Frontal cortex (tissue), 4 donors: Measurements from ENCODE around the gene COL11A1. TPM values are rescaled to one million over a fixed set of nuclear protein-coding genes. Genes with fewer than 3 reads are reported as not detected.
A peak's percentile ranks its signal among the peaks of the same experiment; 100 is the strongest.
"Not testable (repeated sequence)": the region's sequence is repeated elsewhere in the genome, so short reads cannot be mapped to it uniquely, and the experiment has no call there.

Source experiments
- DNase-seq, 2 donors: peaks; one replicate each; pipeline ENCODE4 v3.0.0; 2012; ENCODE audit warnings: low spot score in 2 of 2
- FAIRE-seq: peaks from 2 replicates; lab custom pipeline; 2012; peaks lifted over from hg19 to GRCh38; lab: Jason Lieb, UNC
- total RNA-seq: library from RNA; depleted of rRNA; stranded (reverse); fragments of >200 nt; gene quantifications from one replicate; pipeline ENCODE4 v1.2.3, GENCODE V29; 2014
- donor health status: control.
- donor health status: control.
- donor health status: control.

COL11A1 gene
- total RNA-seq: 20.0 TPM

GRCh38 chr1:103108376-103109150 is at the start of gene COL11A1:
Gene COL11A1, minus strand, starts transcription at chr1:103108522. Its CDS starts 344 bp downstream, at chr1:103108178.
- DNase-seq (peak in 1 of 2 donors; percentile 43), FAIRE-seq (no peak)

DNA sequence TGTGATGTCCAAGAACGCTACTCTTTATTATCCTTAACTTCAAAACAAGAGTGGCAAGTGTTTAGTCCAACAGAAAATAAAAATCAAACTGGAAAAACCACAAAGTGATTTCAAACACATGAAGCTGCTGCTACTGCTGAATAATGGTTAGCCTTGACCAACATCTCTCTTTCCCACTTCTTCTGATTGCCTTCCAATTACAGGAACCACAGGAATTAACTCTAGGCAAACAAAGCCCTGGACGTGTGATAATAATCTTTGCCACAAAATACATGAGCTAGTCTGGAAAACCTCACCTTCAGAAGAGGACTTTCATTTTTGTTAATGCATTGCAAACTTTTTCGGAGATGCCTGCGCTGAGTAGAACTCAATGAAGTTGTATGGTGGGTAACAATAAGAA is 48.6 kb upstream of the COL11A1 start:
- DNase-seq: no peak
- FAIRE-seq: no peak

DNA sequence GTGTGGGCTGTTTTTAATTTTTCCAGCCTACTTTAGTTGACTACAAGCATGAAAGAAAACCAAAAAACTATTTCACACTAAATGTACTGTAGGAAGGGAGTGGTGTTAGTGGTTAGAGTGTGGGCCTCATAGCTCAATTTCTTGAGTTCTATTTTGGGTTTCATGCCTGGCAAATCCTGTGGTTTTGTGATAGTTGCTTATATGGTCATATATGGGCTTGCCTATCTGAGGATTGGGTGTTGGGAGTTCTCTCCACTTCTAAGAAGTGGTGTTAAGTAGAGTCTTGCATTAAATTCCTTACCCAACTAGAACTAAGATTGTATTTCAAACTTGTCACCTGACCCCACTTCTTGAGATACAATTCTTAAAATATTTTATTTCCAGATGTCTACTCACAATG is 37.8 kb upstream of the COL11A1 start:
- DNase-seq: no peak

DNA sequence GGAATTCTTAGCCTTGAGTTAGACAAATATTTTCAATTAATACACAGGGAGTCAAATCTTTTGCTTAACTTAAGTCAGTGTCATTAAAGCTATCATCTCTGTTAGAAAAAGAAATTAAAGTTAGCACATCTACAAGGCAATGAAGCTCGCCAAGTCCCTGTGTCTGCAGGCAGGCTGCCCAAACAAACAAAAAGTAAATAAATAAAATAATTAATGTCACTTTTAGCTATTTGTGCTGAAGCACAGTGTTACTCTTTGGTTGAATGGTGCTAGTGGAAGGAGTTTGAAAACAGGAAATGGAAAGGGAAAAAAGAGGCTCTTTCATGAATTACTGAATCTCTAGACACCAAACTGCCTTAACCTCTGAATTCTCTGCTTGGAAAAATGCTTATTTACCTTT is 37.1 kb upstream of the COL11A1 start:
- FAIRE-seq (no peak), DNase-seq (no peak)

More for the DNA sequence above, 37.8 kb upstream of the COL11A1 start:
- FAIRE-seq: no peak

GRCh38 chr1:103144681-103145080 is 36.4 kb upstream of the COL11A1 start:
- DNase-seq (no peak), FAIRE-seq (no peak)

DNA sequence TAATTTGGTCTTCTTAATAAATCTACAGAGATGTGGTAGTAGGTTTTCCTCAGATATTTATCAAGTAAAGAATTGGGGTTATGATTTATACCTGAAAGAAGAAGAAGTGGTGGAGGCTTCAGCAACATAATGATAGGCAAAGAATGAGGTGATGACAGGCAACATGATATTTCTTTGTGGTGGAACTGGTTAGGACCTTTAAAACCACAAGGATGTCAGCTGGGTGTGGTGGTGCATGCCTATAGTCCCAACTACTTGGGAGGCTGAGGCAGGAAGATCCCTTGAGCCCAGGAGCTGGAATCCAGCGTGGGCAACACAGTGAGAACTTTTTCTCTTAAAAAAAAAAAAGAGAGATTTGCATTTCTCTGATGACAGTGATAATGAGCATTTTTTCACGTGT is 34.1 kb upstream of the COL11A1 start:
- no peak for DNase-seq
- no peak for FAIRE-seq

- no peak for FAIRE-seq
Observed at GRCh38 chr1:103129796-103130195, 21.5 kb upstream of the COL11A1 start.

GRCh38 chr1:103129255-103129654 is 20.9 kb upstream of the COL11A1 start:
- DNase-seq: no peak
- no peak for FAIRE-seq

More at GRCh38 chr1:103129796-103130195, 21.5 kb upstream of the COL11A1 start:
- DNase-seq: no peak

DNA sequence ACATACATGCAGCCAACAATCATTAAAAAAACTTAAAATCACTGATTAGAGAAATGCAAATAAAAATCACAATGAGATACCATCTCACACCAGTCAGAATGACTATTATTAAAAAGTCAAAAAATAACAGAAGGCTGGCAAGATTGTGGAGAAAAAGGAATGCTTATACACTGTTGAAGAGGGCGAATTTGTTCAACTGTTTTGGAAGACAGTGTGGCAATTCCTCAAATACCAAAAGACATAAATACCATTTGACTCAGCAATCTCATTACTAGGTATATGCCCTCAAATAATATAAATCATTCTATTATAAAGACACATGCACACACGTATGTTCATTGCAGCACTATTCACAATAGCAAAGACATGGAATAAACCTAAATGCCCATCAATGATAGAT is 19.9 kb upstream of the COL11A1 start:
- not testable (repeated sequence) for DNase-seq, FAIRE-seq

DNA sequence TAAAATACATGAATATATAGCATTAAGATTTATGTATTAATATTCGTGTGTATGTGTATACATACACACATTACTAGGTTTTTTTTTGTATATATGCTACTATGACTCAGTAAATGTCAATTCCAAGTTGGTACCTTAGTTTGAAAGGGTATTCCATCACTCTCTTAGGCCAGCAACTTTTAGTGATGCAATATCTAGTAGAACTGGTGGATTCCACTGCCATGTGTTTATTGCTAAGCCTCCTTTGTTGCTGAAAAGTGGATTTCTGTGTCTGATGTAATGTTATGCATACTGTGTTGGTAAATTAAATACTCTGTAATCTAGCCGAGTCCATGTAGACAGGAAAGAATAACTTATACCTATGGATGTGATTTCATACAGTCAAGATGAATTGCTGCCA is 16.9 kb upstream of the COL11A1 start:
- no peak for FAIRE-seq
- no peak for DNase-seq

- FAIRE-seq: no peak
- DNase-seq: no peak
Observed at GRCh38 chr1:103122983-103123720, 14.8 kb upstream of the COL11A1 start.

DNA sequence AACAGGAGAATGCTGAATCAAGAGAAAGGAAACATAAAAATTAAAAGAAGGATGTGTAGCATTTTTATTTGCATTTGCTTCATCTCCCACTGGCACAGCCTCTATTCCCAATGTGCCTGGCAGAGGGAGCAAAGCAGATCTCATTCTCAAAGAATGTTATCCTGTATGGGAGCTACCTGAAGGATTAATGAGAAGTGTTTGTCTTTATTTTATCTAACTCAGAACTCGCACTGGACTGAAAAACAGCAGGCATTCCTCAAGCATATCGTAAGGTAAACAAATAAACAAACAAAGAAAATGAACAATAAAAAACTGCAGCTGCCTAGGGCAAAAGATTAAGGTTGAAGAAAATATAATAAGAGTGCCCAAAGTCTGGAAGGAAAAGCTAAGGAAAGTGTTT is 12.7 kb upstream of the COL11A1 start:
- FAIRE-seq: no peak
- DNase-seq: no peak

- DNase-seq (no peak), FAIRE-seq (no peak)
Observed at GRCh38 chr1:103112546-103112945, 4.2 kb upstream of the COL11A1 start.

DNA sequence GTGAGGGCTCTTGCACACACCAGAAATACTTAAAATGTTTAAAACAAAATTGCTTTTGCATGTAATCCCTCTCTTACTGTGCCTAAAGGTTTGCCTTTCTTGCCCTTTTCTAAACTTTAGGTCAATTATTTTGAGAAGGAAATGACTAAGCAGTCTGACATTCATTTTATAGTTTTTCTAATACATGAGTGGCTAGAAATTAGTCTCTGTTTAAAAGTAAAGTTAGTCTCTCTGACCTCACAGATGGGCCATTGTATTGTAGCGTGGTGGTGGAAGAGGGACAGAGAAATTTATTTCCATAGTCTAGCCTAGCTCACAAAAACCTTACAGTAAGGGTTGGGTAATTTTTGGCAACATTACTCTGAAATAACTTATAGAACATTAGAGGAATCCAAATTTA is 3.6 kb upstream of the COL11A1 start:
- no peak for DNase-seq
- FAIRE-seq: no peak

- DNase-seq (no peak), FAIRE-seq (no peak)
Observed at GRCh38 chr1:103110701-103111100, 2.4 kb upstream of the COL11A1 start.

DNA sequence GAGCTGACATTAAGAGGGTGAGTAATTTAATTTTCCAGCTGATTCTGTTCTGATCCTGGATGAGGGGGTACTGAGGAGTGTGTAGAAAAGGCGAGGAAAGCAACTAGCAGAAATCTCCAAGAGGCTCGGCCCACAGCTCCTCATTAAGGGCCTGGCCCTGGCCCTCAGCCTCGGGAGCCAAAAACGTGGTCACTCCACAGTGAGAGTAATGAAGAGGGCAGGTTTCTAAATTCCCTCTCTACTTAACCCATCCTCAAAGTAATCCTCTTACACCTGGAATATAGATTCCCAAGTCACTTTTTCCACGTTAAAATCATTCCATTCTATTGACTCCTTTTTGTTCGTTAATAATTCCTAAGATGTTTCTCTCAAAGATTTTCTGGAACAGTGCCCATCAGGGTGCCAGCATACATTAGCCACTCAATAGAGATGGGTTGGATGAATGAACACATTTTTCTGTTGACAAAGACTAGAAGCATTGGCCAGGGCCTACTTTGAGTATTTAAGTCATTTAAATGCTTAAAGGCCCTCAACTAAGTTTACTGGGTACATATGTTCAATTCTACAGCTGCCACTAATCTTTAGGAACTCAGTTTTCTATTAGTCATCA is 1.1 kb upstream of the COL11A1 start:
- no peak for DNase-seq
- no peak for FAIRE-seq

GRCh38 chr1:103107741-103108375 is 464 bp downstream of the COL11A1 start:
- no peak for DNase-seq
- FAIRE-seq: no peak

- DNase-seq (peak in 1 of 2 donors; percentile 21), FAIRE-seq (no peak)
Observed at GRCh38 chr1:103106426-103107341, 1.6 kb downstream of the COL11A1 start.

DNA sequence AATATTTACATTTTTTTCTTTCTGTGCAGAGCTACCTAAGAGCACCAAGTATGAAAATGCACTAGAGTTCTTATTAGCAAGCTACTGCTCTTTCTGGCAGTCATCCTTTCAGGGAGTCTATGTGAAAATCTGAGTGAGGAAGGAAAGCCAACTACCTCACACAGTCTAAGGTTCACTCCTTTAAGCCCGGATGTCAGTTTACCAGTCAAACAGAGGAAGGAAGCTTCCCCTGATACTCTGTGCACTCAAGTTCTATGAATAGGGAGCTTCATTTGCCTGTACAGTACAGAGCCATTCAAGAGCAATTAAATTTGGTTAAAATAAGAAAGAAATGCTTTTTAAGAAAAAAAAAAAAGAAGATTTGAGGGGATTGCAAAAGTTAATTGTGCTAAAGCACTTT is 6.9 kb downstream of the COL11A1 start:
- no peak for FAIRE-seq
- no peak for DNase-seq
